Vagina (tissue), 2 donors: ENCODE results near the gene PHF21B. TPM values are rescaled to one million over a fixed set of nuclear protein-coding genes. Genes with fewer than 3 reads are reported as not detected.

Experiments
- DNase-seq, 2 donors: peaks; one replicate each; pipeline ENCODE4 v3.0.0-alpha.2; 2017; ENCODE audit errors: extremely low spot score in 2 of 2
- H3K27ac ChIP-seq: fragments of 200-600 bp; sonication (generic); one replicate; pipeline ENCODE4 v1.5.1; 2019
- H3K27me3 ChIP-seq: fragments of 200-600 bp; sonication (generic); one replicate; pipeline ENCODE4 v1.5.1; 2019
- H3K36me3 ChIP-seq, 2 donors: fragments of 200-600 bp; sonication (generic); one replicate each; pipeline ENCODE4 v1.5.1; 2017 to 2019
- H3K4me1 ChIP-seq: fragments of 200-600 bp; sonication (generic); one replicate; pipeline ENCODE4 v1.5.1; 2019
- H3K4me3 ChIP-seq, 2 donors: fragments of 200-600 bp; sonication (generic); 1 replicate in 1 of 2; 2 replicates in 1 of 2; pipeline ENCODE4 v1.5.1; 2016 to 2019
- H3K9me3 ChIP-seq: fragments of 200-600 bp; sonication (generic); one replicate; pipeline ENCODE4 v1.5.1; 2019
- CTCF ChIP-seq, 3 experiments: fragments of 450-650 bp in 2 of 3; fragments of 200-600 bp in 1 of 3; sonication (generic) in 1 of 3; IDR thresholded peaks; one replicate each; pipeline ENCODE4 v1.5.1; 2017 to 2019; ENCODE audit warnings: antibody characterized with exemption in 3 of 3, mild to moderate bottlenecking in 2 of 3, moderate library complexity in 2 of 3
- POLR2A ChIP-seq, 2 donors: fragments of 450-650 bp; IDR thresholded peaks; one replicate each; pipeline ENCODE4 v1.6.1; 2017; ENCODE audit warnings: antibody characterized with exemption in 2 of 2, mild to moderate bottlenecking in 2 of 2, moderate library complexity in 2 of 2
- POLR2AphosphoS5 ChIP-seq, 2 donors: sonication (generic); formaldehyde crosslinking; IDR thresholded peaks; one replicate each; pipeline ENCODE4 v1.9.0; 2017; ENCODE audit warnings: antibody characterized with exemption in 2 of 2, mild to moderate bottlenecking in 2 of 2, low read depth in 1 of 2; ENCODE audit not compliant: insufficient read depth in 1 of 2
- intact Hi-C: fragments of 100-400 bp; cut with DNase I; formaldehyde crosslinking; loops from one replicate; pipeline ENCODE4 v1.15.1; 2023
- total RNA-seq: library from RNA; depleted of rRNA; stranded (reverse); fragments of >200 nt; gene quantifications from one replicate; pipeline ENCODE4 v1.2.3, GENCODE V29; 2016

PHF21B gene
- total RNA-seq, 1 donor from 2014 or later = 2.2 TPM

GRCh38 chr22:44870021-44870420 lies 139.8 kb downstream of the PHF21B start:
- Histone ChIP-seq H3K27ac (no peak overlapping the region), H3K4me1 (no peaks in the 10 kb centered on the region), H3K4me3 (no peak overlapping the region), H3K27me3 (no peaks in the 10 kb centered on the region), H3K9me3 (no peaks in the 10 kb centered on the region), H3K36me3 (no peaks in the 10 kb centered on the region)
- TF ChIP-seq POLR2AphosphoS5 (IDR thresholded peaks at IDR 0.05; ENCODE audit: insufficient read depth in 1 of 2, low read depth in 1 of 2) (peak in 1 of 2 donors; percentile 62), CTCF (IDR thresholded peaks at IDR 0.05) (no peak)
- no peak for DNase-seq
- intact Hi-C loops = no loop called here

- Histone ChIP-seq H3K4me1 (no peaks in the 10 kb centered on the region), H3K4me3 (no peak overlapping the region), H3K27ac (no peak overlapping the region), H3K36me3 (no peaks in the 10 kb centered on the region), H3K9me3 (no peaks in the 10 kb centered on the region), H3K27me3 (no peaks in the 10 kb centered on the region)
- TF ChIP-seq POLR2AphosphoS5 (IDR thresholded peaks at IDR 0.05; ENCODE audit: insufficient read depth in 1 of 2, low read depth in 1 of 2) (no peak), CTCF (IDR thresholded peaks at IDR 0.05) (no peak), POLR2A (IDR thresholded peaks at IDR 0.05) (no peak)
- DNase-seq = no peak
- intact Hi-C loops = no loop called here
Measured at GRCh38 chr22:44869196-44869595, 140.6 kb downstream of the PHF21B start.

GRCh38 chr22:44865193-44866057 lies 144.4 kb downstream of the PHF21B start:
- H3K27ac ChIP-seq = no peak overlapping the region
- TF ChIP-seq CTCF (IDR thresholded peaks at IDR 0.05) (no peak), POLR2AphosphoS5 (IDR thresholded peaks at IDR 0.05; ENCODE audit: insufficient read depth in 1 of 2, low read depth in 1 of 2) (no peak), POLR2A (IDR thresholded peaks at IDR 0.05) (no peak)
- H3K27me3 ChIP-seq = no peaks in the 10 kb centered on the region
- intact Hi-C loops = no loop called here
- no peaks in the 10 kb centered on the region for H3K9me3 ChIP-seq
- DNase-seq = no peak
- no peaks in the 10 kb centered on the region for H3K4me1 ChIP-seq
- no peaks in the 10 kb centered on the region for H3K36me3 ChIP-seq
- H3K4me3 ChIP-seq = no peak overlapping the region

GRCh38 chr22:44862981-44863860 lies 146.6 kb downstream of the PHF21B start:
- intact Hi-C loops = no loop called here
- no peak overlapping the region for H3K4me3 ChIP-seq
- H3K27ac ChIP-seq = no peak overlapping the region
- no peak for TF ChIP-seq POLR2A (IDR thresholded peaks at IDR 0.05)
- no peak for TF ChIP-seq POLR2AphosphoS5 (IDR thresholded peaks at IDR 0.05; ENCODE audit: insufficient read depth in 1 of 2, low read depth in 1 of 2)
- TF ChIP-seq CTCF (IDR thresholded peaks at IDR 0.05) = no peak
- no peak for DNase-seq
- H3K9me3 ChIP-seq = no peaks in the 10 kb centered on the region
- H3K27me3 ChIP-seq = no peaks in the 10 kb centered on the region
- H3K36me3 ChIP-seq = no peaks in the 10 kb centered on the region
- no peaks in the 10 kb centered on the region for H3K4me1 ChIP-seq
